GM12865 (cell line): ENCODE results near the gene CCDC148.

Experiments used
- DNase-seq: peaks from one replicate; pipeline ENCODE4 v3.0.0; 2010; ENCODE audit warnings: low read depth
- H3K4me3 ChIP-seq: 2 replicates; pipeline ENCODE4 v1.5.1; 2011; ENCODE audit warnings: mild to moderate bottlenecking, low read depth, low read length, control low read depth
- CTCF ChIP-seq: IDR thresholded peaks from 2 replicates; pipeline ENCODE4 v1.5.1; 2011; ENCODE audit warnings: low read length, control low read depth, low read depth, inconsistent platforms; ENCODE audit not compliant: insufficient read depth; ENCODE audit errors: missing control alignments

Gene CCDC148

GRCh38 chr2:158142568-158143332 is 313.8 kb downstream of the CCDC148 start:
- peak; percentile 9 for DNase-seq
- H3K4me3 ChIP-seq = no peak overlapping the region
- TF ChIP-seq CTCF = no peak

- TF ChIP-seq CTCF = no peak
- no peak overlapping the region for H3K4me3 ChIP-seq
- no peak for DNase-seq
These were observed 314.4 kb downstream of the CCDC148 start for GRCh38 chr2:158142165-158142564.

GRCh38 chr2:158140201-158140600 is 316.4 kb downstream of the CCDC148 start:
- TF ChIP-seq CTCF = no peak
- no peak for DNase-seq
- no peak overlapping the region for H3K4me3 ChIP-seq

- no peak overlapping the region for H3K4me3 ChIP-seq
- no peak for DNase-seq
- no peak for TF ChIP-seq CTCF
These were observed 318.3 kb downstream of the CCDC148 start for GRCh38 chr2:158138255-158138654.

- no peak for TF ChIP-seq CTCF
- DNase-seq = no peak
- H3K4me3 ChIP-seq = no peak overlapping the region
These were observed 321.5 kb downstream of the CCDC148 start for GRCh38 chr2:158135096-158135495.

- no peak for TF ChIP-seq CTCF
These were observed 321.9 kb downstream of the CCDC148 start for GRCh38 chr2:158134655-158135054.

GRCh38 chr2:158134055-158134454 is 322.5 kb downstream of the CCDC148 start:
- DNase-seq = no peak
- no peak for TF ChIP-seq CTCF

More at GRCh38 chr2:158134655-158135054, 321.9 kb downstream of the CCDC148 start:
- no peak overlapping the region for H3K4me3 ChIP-seq
- no peak for DNase-seq

More at GRCh38 chr2:158134055-158134454, 322.5 kb downstream of the CCDC148 start:
- no peak overlapping the region for H3K4me3 ChIP-seq
